ENCODE results near the gene PANX1. TPM values are rescaled to one million over a fixed set of nuclear protein-coding genes. Genes with fewer than 3 reads are reported as not detected.

PANX1 gene
- polyA plus RNA-seq, 1 of the 3 experiments (the other 2 are of a cell fraction): 11.1 TPM

GRCh38 chr11:94134651-94135512 lies 6.2 kb downstream of the PANX1 start:
- H3K4me1 ChIP-seq (ENCODE audit: control insufficient read depth in 1 of 2, insufficient read depth in 2 of 2, low read depth in 1 of 2, low read length in 1 of 2): peaks cover 44 to 53% of the 10 kb centered on the region in 2 experiments
- peak overlapping the region in 1 of 2 experiments; percentile 39; a peak in 3 of 4 replicates for H3K4me3 ChIP-seq (ENCODE audit: low read depth in 2 of 2, low read length in 1 of 2)
- peak overlapping the region; percentile 75 for H3K4me2 ChIP-seq
- POLR2A ChIA-PET: no interaction called here
- H3K36me3 ChIP-seq (replicated peaks in 1 of 2; ENCODE audit: control insufficient read depth in 1 of 2, insufficient read depth in 2 of 2, low read length in 1 of 2): no peaks in the 10 kb centered on the region
- H3F3A ChIP-seq (replicated peaks; ENCODE audit: insufficient read depth): peaks cover 30% of the 10 kb centered on the region
- TF ChIP-seq RXRA (IDR thresholded peaks at IDR 0.05; ENCODE audit: borderline replicate concordance, low read depth) (peak; percentile 81; the same call in 1 of the 2 replicates), PBX3 (IDR thresholded peaks at IDR 0.05) (peak; percentile 68), POLR2AphosphoS5 (IDR thresholded peaks at IDR 0.05; ENCODE audit: low read depth, low read length) (peak; percentile 77), GABPA (IDR thresholded peaks at IDR 0.05; ENCODE audit: low read depth) (no peak), ELF1 (IDR thresholded peaks at IDR 0.05) (0 out of 2 replicates have a peak, but pooled peaks have one; percentile 29), CHD2 (IDR thresholded peaks at IDR 0.05; ENCODE audit: low read length, partially characterized antibody) (no peak), FOSL2 (IDR thresholded peaks at IDR 0.05; ENCODE audit: borderline replicate concordance, low read depth) (peak; percentile 94), REST (IDR thresholded peaks at IDR 0.05; ENCODE audit: low read depth, low read length) (0 out of 2 replicates have a peak, but pooled peaks have one; percentile 31), MEF2A (IDR thresholded peaks at IDR 0.05; ENCODE audit: borderline replicate concordance, low read depth) (peak; percentile 86), TEAD4 (IDR thresholded peaks at IDR 0.05; ENCODE audit: borderline replicate concordance, insufficient read depth) (peak; percentile 58; the same call in 1 of the 2 replicates), RFX5 (IDR thresholded peaks at IDR 0.05; ENCODE audit: low read length) (no peak), NFIC (IDR thresholded peaks at IDR 0.05; ENCODE audit: borderline replicate concordance) (peak; percentile 90), TCF12 (IDR thresholded peaks at IDR 0.05) (peak; percentile 96), MAX (IDR thresholded peaks at IDR 0.05; ENCODE audit: low read depth) (0 out of 2 replicates have a peak, but pooled peaks have one; percentile 35), EP300 (IDR thresholded peaks at IDR 0.05; ENCODE audit: borderline replicate concordance in 1 of 2, low read depth in 1 of 2, low read length in 1 of 2) (peak; percentile 16 to 80; a peak in 3 of 4 replicates), USF1 (IDR thresholded peaks at IDR 0.05; ENCODE audit: borderline replicate concordance, low read depth) (no peak), ZBTB33 (IDR thresholded peaks at IDR 0.05; ENCODE audit: borderline replicate concordance, low read depth) (no peak), SIN3A (IDR thresholded peaks at IDR 0.05; ENCODE audit: borderline replicate concordance, low read depth, low read length) (peak; percentile 32; the same call in 1 of the 2 replicates), JUND (IDR thresholded peaks at IDR 0.05) (peak; percentile 91)
- H4K20me1 ChIP-seq (ENCODE audit: insufficient read depth): peaks cover 24% of the 10 kb centered on the region; the same call in 1 of the 2 replicates
- H2AFZ ChIP-seq (ENCODE audit: low read depth): no peak overlapping the region
- CTCF ChIA-PET: interaction anchor here (0.5 to 1.8 kb wide), 3 partner anchors 36 to 310 kb away, joined by 3 to 4 read pairs (median 3); no protein-coding TSS in a partner anchor
- peaks cover 78% of the 10 kb centered on the region for H3K79me2 ChIP-seq (ENCODE audit: insufficient read depth)
- DNase-seq: no peak
- no peaks in the 10 kb centered on the region for H3K9me2 ChIP-seq
- WGBS (ENCODE audit: low lambda C conversion rate): 46% methylated on average over 7 of the region's 10 CpGs
- no peaks in the 10 kb centered on the region for H3K9me3 ChIP-seq
- peak overlapping the region; percentile 80 to 97 for H3K27ac ChIP-seq (ENCODE audit: low read depth in 2 of 2, low read length in 1 of 2)
- no peaks in the 10 kb centered on the region for H3K27me3 ChIP-seq (ENCODE audit: insufficient read depth)
- peak overlapping the region; percentile 66; the same call in 1 of the 2 replicates for H3K9ac ChIP-seq
